H1 (cell line): ENCODE data around the gene TCAIM. TPM values are rescaled to one million over a fixed set of nuclear protein-coding genes. Genes with fewer than 3 reads are reported as not detected.

ENCODE experiments used
- BCL11A ChIP-seq, 2 experiments: IDR thresholded peaks; one replicate each; pipeline ENCODE4 v1.6.1; 2011; ENCODE audit warnings: low read depth in 2 of 2, low read length in 2 of 2, mild to moderate bottlenecking in 2 of 2
- CBX8 ChIP-seq: fragments of 300-800, 300-1000 bp; sonication (generic); IDR thresholded peaks from 2 replicates; pipeline ENCODE4 v1.7.1; 2016; ENCODE audit warnings: low read depth, low read length, borderline replicate concordance
- CHD1 ChIP-seq: IDR thresholded peaks from 2 replicates; pipeline ENCODE4 v1.6.1; 2012; ENCODE audit warnings: low read depth, low read length, improper control_type of control experiment
- HDAC2 ChIP-seq, 2 experiments: fragments of 300-600 bp in 1 of 2; sonication (generic) in 1 of 2; IDR thresholded peaks; 2 replicates each; pipeline ENCODE4 v1.6.1; 2011 to 2012; ENCODE audit warnings: low read depth in 2 of 2, low read length in 2 of 2, mild to moderate bottlenecking in 2 of 2, moderate library complexity in 2 of 2, borderline replicate concordance in 1 of 2, inconsistent platforms in 1 of 2
- HDAC6 ChIP-seq: IDR thresholded peaks from one replicate; pipeline ENCODE4 v1.7.1; 2012; ENCODE audit warnings: low read depth, mild to moderate bottlenecking, inconsistent platforms, low read length, moderate library complexity
- KDM1A ChIP-seq: fragments of 200-600, 300-600 bp; sonication (generic); IDR thresholded peaks from 2 replicates; pipeline ENCODE4 v1.7.1; 2016; ENCODE audit warnings: mild to moderate bottlenecking, low read length, borderline replicate concordance
- KDM4A ChIP-seq: IDR thresholded peaks from one replicate; pipeline ENCODE4 v1.7.1; 2012; ENCODE audit warnings: low read depth, mild to moderate bottlenecking, moderate library complexity, low read length, inconsistent platforms; ENCODE audit not compliant: severe bottlenecking
- SIN3A ChIP-seq, 2 experiments: IDR thresholded peaks in 1 of 2; conservative IDR thresholded peaks in 1 of 2; 2 replicates each; pipeline ENCODE4 v1.6.1; 2011 to 2012; ENCODE audit warnings: low read length in 2 of 2, improper control_type of control experiment in 1 of 2, low read depth in 1 of 2, mild to moderate bottlenecking in 1 of 2
- TAF7 ChIP-seq: optimal IDR thresholded peaks from 2 replicates; pipeline ENCODE3; 2011; ENCODE audit warnings: low read depth, mild to moderate bottlenecking, inconsistent platforms, low read length, moderate library complexity, borderline replicate concordance
- polyA plus RNA-seq, 7 experiments: library from polyadenylated mRNA; depleted of rRNA in 3 of 7; stranded (reverse) in 5 of 7; unstranded in 2 of 7; fragments of >200 nt in 5 of 7; fragments of 200-250 nt in 2 of 7; gene quantifications; 1 replicate in 5 of 7; 2 replicates in 1 of 7; 4 replicates in 1 of 7; pipeline versions ENCODE4 v1.2.1 to v1.2.3, GENCODE V29; 2011 to 2013; ENCODE audit warnings: missing spikeins in 2 of 7, mixed read lengths in 2 of 7
- total RNA-seq: library from RNA; stranded (reverse); fragmentation: NEBNext Ultra II Directional; extraction: Animal tissue kit (Norgen Biotek cat#: 25700); gene quantifications from 2 replicates; pipeline ENCODE4 v1.2.1, GENCODE V29; 2021

Gene TCAIM
- total and polyA plus RNA-seq, 2 of the 8 experiments (the other 6 are each of a cell fraction or from before 2014, with no cell fraction given): 6.9 to 22.1 TPM

- TF ChIP-seq BCL11A (IDR thresholded peaks at IDR 0.05; ENCODE audit: low read depth in 2 of 2, low read length in 2 of 2) (no peak), CHD1 (no peak), HDAC2 (IDR thresholded peaks at IDR 0.05; ENCODE audit: borderline replicate concordance in 1 of 2, low read depth in 2 of 2, low read length in 2 of 2) (no peak), HDAC6 (no peak), KDM4A (no peak), TAF7 (no peak), SIN3A (conservative IDR thresholded peaks at IDR 0.05 in 1 of 2, IDR thresholded peaks at IDR 0.05 in 1 of 2; ENCODE audit: low read depth in 1 of 2, low read length in 2 of 2) (no peak), CBX8 (no peak), KDM1A (no peak)
Observed at GRCh38 chr3:44292947-44293346, 45.6 kb upstream of the TCAIM start (continued).
